Endothelial cell of umbilical vein (primary cell): Measurements from ENCODE around the gene ARRB1. TPM values are rescaled to one million over a fixed set of nuclear protein-coding genes. Genes with fewer than 3 reads are reported as not detected.

ENCODE experiments used
- BruUV-seq: library from RNA; stranded (reverse); fragments of 400-500 nt; replicated peaks from 2 replicates; lab custom pipeline; 2021; lab: Mats Ljungman, UMichigan
- CTCF ChIA-PET: fragments of 300-600, 350-600 bp; sonication (Branson Sonifier 250); formaldehyde crosslinking; loops from one replicate; lab custom pipeline; 2021; ENCODE audit warnings: antibody characterized with exemption, inconsistent platforms; lab: Charles Lee
- POLR2A ChIA-PET: fragments of 300-600, 350-600 bp; sonication (Branson Sonifier 250); formaldehyde crosslinking; loops from one replicate; lab custom pipeline; 2021; ENCODE audit warnings: antibody characterized with exemption, inconsistent platforms; lab: Charles Lee
- DNase-seq: peaks from one replicate; pipeline ENCODE4 v3.0.0-alpha.2; 2011; ENCODE audit warnings: low read depth, low spot score
- FAIRE-seq: peaks from 2 replicates; lab custom pipeline; 2011; peaks lifted over from hg19 to GRCh38; lab: Jason Lieb, UNC
- H2AFZ ChIP-seq: 2 replicates; pipeline ENCODE4 v1.6.0; 2012; ENCODE audit warnings: low read depth, low read length, control low read depth, inconsistent platforms
- H3K27ac ChIP-seq: 2 replicates; pipeline ENCODE4 v1.5.1; 2011; ENCODE audit warnings: low read depth, mild to moderate bottlenecking, control low read depth, low read length, moderate library complexity; ENCODE audit not compliant: insufficient read depth
- H3K27me3 ChIP-seq, 2 experiments: 2 replicates each; pipeline versions ENCODE4 v1.6.0 to v1.6.1; 2011; ENCODE audit warnings: low read length in 2 of 2, mixed read lengths in 1 of 2; ENCODE audit not compliant: control insufficient read depth in 2 of 2, insufficient read depth in 2 of 2
- H3K36me3 ChIP-seq, 2 experiments: 2 replicates in 1 of 2; 3 replicates in 1 of 2; pipeline ENCODE4 v1.5.1; 2011; ENCODE audit warnings: low read length in 2 of 2, mild to moderate bottlenecking in 1 of 2, moderate library complexity in 1 of 2; ENCODE audit not compliant: control insufficient read depth in 2 of 2, insufficient read depth in 2 of 2; ENCODE audit errors: extremely low read depth in 1 of 2
- H3K4me1 ChIP-seq: 3 replicates; pipeline ENCODE4 v1.5.1; 2011; ENCODE audit warnings: mild to moderate bottlenecking, low read length; ENCODE audit not compliant: control insufficient read depth, insufficient read depth; ENCODE audit errors: extremely low read depth
- H3K4me2 ChIP-seq: 2 replicates; pipeline ENCODE4 v1.6.1; 2011; ENCODE audit warnings: low read length, control low read depth, mixed read lengths; ENCODE audit not compliant: insufficient read depth
- H3K4me3 ChIP-seq, 3 experiments: fragments of 200-600 bp in 1 of 3; sonication (generic), shearing (Covaris generic) in 1 of 3; replicated peaks in 1 of 3; 2 replicates each; pipeline ENCODE4 v1.5.1; 2011 to 2016; ENCODE audit warnings: control low read depth in 3 of 3, low read length in 3 of 3, mild to moderate bottlenecking in 2 of 3, inconsistent platforms in 1 of 3, low read depth in 1 of 3, moderate library complexity in 1 of 3; ENCODE audit not compliant: insufficient read depth in 1 of 3
- H3K79me2 ChIP-seq: 2 replicates; pipeline ENCODE4 v1.6.0; 2012; ENCODE audit warnings: low read length, inconsistent platforms; ENCODE audit not compliant: control insufficient read depth, insufficient read depth
- H3K9ac ChIP-seq: replicated peaks from 2 replicates; pipeline ENCODE3; 2011; ENCODE audit warnings: low read length, control low read depth; ENCODE audit not compliant: insufficient read depth; ENCODE audit errors: extremely low read depth
- H3K9me1 ChIP-seq: replicated peaks from 3 replicates; pipeline ENCODE4 v1.6.0; 2011; ENCODE audit warnings: mild to moderate bottlenecking, low read length; ENCODE audit not compliant: control insufficient read depth, insufficient read depth; ENCODE audit errors: extremely low read depth
- H3K9me3 ChIP-seq: replicated peaks from 2 replicates; pipeline ENCODE4 v1.5.1; 2012; ENCODE audit warnings: low read length, inconsistent platforms; ENCODE audit not compliant: control insufficient read depth, insufficient read depth
- H4K20me1 ChIP-seq: replicated peaks from 2 replicates; pipeline ENCODE3; 2011; ENCODE audit warnings: mild to moderate bottlenecking, low read length; ENCODE audit not compliant: control insufficient read depth, insufficient read depth; ENCODE audit errors: extremely low read depth
- CTCF ChIP-seq, 2 donors: IDR thresholded peaks; 1 replicate in 1 of 2; 2 replicates in 1 of 2; pipeline ENCODE4 v1.5.1; 2011; ENCODE audit warnings: low read length in 2 of 2, mild to moderate bottlenecking in 2 of 2, moderate library complexity in 2 of 2, control low read depth in 1 of 2, inconsistent platforms in 1 of 2, low read depth in 1 of 2; ENCODE audit not compliant: insufficient read depth in 1 of 2; ENCODE audit errors: extremely low read depth in 1 of 2
- EZH2 ChIP-seq: IDR thresholded peaks from 2 replicates; pipeline ENCODE4 v1.6.1; 2012; ENCODE audit warnings: borderline replicate concordance, low read depth, mild to moderate bottlenecking, moderate library complexity, low read length, inconsistent platforms; ENCODE audit not compliant: severe bottlenecking
- FOS ChIP-seq: IDR thresholded peaks from 2 replicates; pipeline ENCODE4 v1.6.1; 2011; ENCODE audit warnings: mild to moderate bottlenecking, low read length, moderate library complexity, borderline replicate concordance; ENCODE audit not compliant: insufficient read depth
- GATA2 ChIP-seq: IDR thresholded peaks from 2 replicates; pipeline ENCODE4 v1.7.0; 2011; ENCODE audit warnings: low read depth, mild to moderate bottlenecking, moderate library complexity, mixed read lengths, low read length; ENCODE audit not compliant: insufficient read length, insufficient read depth
- JUN ChIP-seq: IDR thresholded peaks from 2 replicates; pipeline ENCODE4 v1.6.1; 2011; ENCODE audit warnings: borderline replicate concordance, low read depth; ENCODE audit not compliant: insufficient read length, insufficient read depth
- MAX ChIP-seq: IDR thresholded peaks from 2 replicates; pipeline ENCODE4 v1.6.1; 2011; ENCODE audit not compliant: insufficient read depth, insufficient read length
- MYC ChIP-seq: IDR thresholded peaks from one replicate; pipeline ENCODE4 v1.6.1; 2011; ENCODE audit warnings: mild to moderate bottlenecking, low read depth, low read length
- POLR2A ChIP-seq: IDR thresholded peaks from 2 replicates; pipeline ENCODE4 v1.6.1; 2012; ENCODE audit warnings: low read depth, mild to moderate bottlenecking, control low read depth, low read length
- POLR2AphosphoS5 ChIP-seq: IDR thresholded peaks from 2 replicates; pipeline ENCODE4 v1.6.1; 2012; ENCODE audit warnings: low read depth, mild to moderate bottlenecking, control low read depth, low read length, moderate library complexity; ENCODE audit not compliant: insufficient read depth
- dilution Hi-C: fragments of 300-500 bp; cut with MboI; formaldehyde crosslinking; loops from one replicate; pipeline ENCODE4 v1.15.0; 2019; ENCODE audit warnings: low sequenced_read_pairs; ENCODE audit not compliant: extremely low pct_ligation_motif_present
- intact Hi-C: fragments of 100-400 bp; cut with micrococcal nuclease; formaldehyde crosslinking; loops from one replicate; pipeline ENCODE4 v1.10.0; 2022
- polyA plus RNA-seq, 4 experiments: library from polyadenylated mRNA; depleted of rRNA in 3 of 4; stranded (reverse) in 3 of 4; unstranded in 1 of 4; fragments of >200 nt; gene quantifications; 2 replicates each; pipeline versions ENCODE4 v1.2.1 to v1.2.3, GENCODE V29; 2011 to 2012; ENCODE audit warnings: missing spikeins in 1 of 4
- total RNA-seq: library from RNA; stranded (reverse); gene quantifications from 2 replicates; pipeline ENCODE4 v1.2.3, GENCODE V29; 2021

Gene ARRB1
- total and polyA plus RNA-seq, 2 donors (not counting 3 experiments of a cell fraction or from before 2014, with no cell fraction given) = 63.9 to 92.6 TPM

GRCh38 chr11:75246006-75246670 lies 105.3 kb downstream of the ARRB1 start:
- H3K9ac ChIP-seq = no peak overlapping the region
- intact Hi-C loops = no loop called here
- DNase-seq (no peak), FAIRE-seq (no peak)
- ChIA-PET CTCF (interaction anchor here (1.3 to 9.5 kb wide), 6 partner anchors 32 to 314 kb away, joined by 4 to 507 read pairs (median 9); no protein-coding TSS in a partner anchor), POLR2A (no interaction called here)
- no peak overlapping the region for H2AFZ ChIP-seq
- no peaks in the 10 kb centered on the region for H3K36me3 ChIP-seq
- no peaks in the 10 kb centered on the region for H4K20me1 ChIP-seq
- H3K4me2 ChIP-seq = no peak overlapping the region
- H3K4me1 ChIP-seq = peaks cover 3% of the 10 kb centered on the region
- no peaks in the 10 kb centered on the region for H3K79me2 ChIP-seq
- BruUV-seq = no TSS peak
- dilution Hi-C loops = no loop called here
- no peak overlapping the region for H3K4me3 ChIP-seq
- no peaks in the 10 kb centered on the region for H3K9me3 ChIP-seq
- H3K27ac ChIP-seq = no peak overlapping the region
- H3K9me1 ChIP-seq = no peaks in the 10 kb centered on the region
- H3K27me3 ChIP-seq = peaks cover 26 to 33% of the 10 kb centered on the region in 2 experiments
- TF ChIP-seq POLR2AphosphoS5 = no peak

GRCh38 chr11:75245356-75246005 lies 106.0 kb downstream of the ARRB1 start:
- no peak for DNase-seq
- Histone ChIP-seq H3K9me1 (no peaks in the 10 kb centered on the region), H3K36me3 (no peaks in the 10 kb centered on the region), H3K27ac (no peak overlapping the region), H3K4me3 (no peak overlapping the region), H3K79me2 (no peaks in the 10 kb centered on the region), H4K20me1 (no peaks in the 10 kb centered on the region), H3K9ac (no peak overlapping the region), H3K4me1 (peaks cover 3% of the 10 kb centered on the region), H3K9me3 (no peaks in the 10 kb centered on the region), H3K27me3 (peaks cover 33% of the 10 kb centered on the region in 2 experiments), H3K4me2 (no peak overlapping the region), H2AFZ (no peak overlapping the region)
- no TSS peak for BruUV-seq
- dilution Hi-C loops (no loop called here), intact Hi-C loops (no loop called here)
- TF ChIP-seq JUN (no peak), MYC (no peak), FOS (no peak), CTCF (IDR thresholded peaks at IDR 0.05; ENCODE audit: extremely low read depth in 1 of 2, insufficient read depth in 1 of 2, low read depth in 1 of 2, low read length in 2 of 2) (no peak), GATA2 (no peak), MAX (no peak), POLR2AphosphoS5 (no peak), EZH2 (no peak), POLR2A (no peak)
- ChIA-PET POLR2A (no interaction called here), CTCF (interaction anchor here (0.9 to 9.5 kb wide), 9 partner anchors 10 to 316 kb away, joined by 4 to 507 read pairs (median 7); no protein-coding TSS in a partner anchor)
- FAIRE-seq = no peak
